ENCODE results near the gene ZNF597. TPM values are rescaled to one million over a fixed set of nuclear protein-coding genes. Genes with fewer than 3 reads are reported as not detected.

The ZNF597 gene
- 0.71 to 1.3 TPM (median 1.0 TPM) in 5 replicates for total RNA-seq (2022; extraction: Qiagen RNA extraction; ENCODE audit: low read depth)

DNA sequence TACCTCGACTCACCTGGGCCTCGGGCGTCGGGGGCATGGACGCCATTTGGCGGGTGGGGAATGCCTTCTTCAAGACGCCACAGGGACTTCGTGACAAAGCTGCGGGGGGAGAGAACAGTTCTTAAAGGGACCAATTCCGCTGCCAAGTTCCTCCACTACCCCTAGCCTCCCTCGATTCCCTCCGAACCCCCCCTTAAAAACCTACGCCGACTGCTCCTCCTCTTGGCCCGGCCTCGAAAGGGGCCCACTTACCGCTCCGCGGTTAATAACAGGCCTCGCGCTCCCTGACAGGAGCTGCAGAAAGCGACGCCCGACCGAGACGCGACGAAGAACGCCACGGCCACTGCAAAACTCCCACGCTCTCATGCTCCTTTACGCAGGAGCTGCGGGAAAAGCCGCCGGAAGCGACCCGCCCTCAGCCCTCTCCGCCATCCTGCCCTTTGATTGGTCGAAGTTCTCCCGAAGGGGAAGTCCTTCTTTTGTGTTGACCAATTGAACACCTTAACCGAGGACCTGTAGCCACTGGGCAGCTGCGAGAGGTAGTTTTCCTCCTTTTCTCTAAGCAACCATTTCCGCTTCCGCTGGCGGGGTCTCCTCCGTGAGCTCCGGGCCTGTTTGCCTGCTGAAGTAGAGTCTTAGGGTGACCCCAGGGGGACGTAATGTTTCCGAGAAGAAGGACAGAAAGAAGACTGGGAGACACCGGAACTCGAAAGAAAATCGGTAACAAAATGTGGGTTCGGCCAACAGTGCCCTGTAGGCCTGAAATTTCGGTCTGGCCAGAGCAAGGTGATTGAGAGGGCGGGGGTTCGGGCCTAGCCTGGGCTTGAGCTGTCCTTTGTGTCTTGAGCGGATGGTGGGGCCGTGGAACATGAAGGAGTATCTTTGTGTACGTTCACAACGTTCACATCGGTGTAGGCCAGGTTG is at the start of gene ZNF597, which contains the start of gene NAA60:
Gene ZNF597, minus strand, starts transcription at position 397 of the 924 bp plus-strand sequence. Its CDS starts 351 bp downstream, at position 46.
Gene NAA60, plus strand, starts transcription at position 573 of the 924 bp plus-strand sequence. CDS start 32,548 bp downstream, outside the sequence.

DNA sequence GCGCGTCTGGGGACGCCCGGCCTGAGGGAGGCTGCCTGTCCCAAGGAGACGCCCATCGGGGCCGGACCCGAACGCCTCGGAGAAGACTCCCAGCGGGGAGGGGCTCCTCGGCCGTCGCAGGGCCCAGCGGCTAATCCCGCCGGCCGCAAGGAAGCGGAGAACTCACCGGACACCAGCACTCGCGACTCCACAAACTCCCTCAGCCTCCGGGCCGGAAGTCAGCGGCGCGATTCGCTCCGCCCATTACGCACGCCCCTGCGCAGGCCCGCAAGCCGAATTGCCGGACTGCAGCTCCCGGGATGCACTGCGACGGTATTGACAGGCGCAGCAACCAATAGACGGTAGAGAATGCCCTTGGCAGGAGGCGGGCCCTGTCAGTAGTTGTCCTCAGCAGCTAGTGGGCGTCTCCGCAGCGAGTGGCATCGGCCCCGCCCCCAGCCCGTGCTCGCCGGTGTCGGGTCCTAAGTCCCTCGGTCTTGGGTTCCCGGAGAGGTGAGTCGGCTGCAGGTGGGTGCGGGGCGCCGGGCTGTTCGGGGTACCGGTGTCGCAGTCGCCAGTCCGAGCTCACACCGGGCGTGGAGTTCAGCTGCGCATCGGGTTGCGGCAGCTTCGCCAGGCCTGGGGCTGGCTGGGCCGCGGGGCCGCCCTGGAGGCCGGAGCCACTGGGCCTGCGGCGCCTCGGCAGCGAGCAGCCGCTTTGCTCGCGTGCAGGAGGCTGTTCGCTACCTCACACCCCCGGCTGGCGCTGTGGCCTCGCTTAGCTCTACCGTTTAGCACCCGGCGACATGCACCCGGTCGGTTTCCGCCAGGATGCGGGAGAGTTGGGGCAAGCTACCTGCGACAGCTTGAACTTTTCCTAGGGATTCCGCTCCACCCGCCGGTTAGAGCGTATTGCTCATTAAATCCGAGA is 42.3 kb downstream of the ZNF597 start, which contains the start of the genes ZNF174 and ZSCAN32:
Gene ZNF174, plus strand, starts transcription at position 437 of the 910 bp plus-strand sequence. CDS start 790 bp downstream, outside the sequence.
Gene ZSCAN32, minus strand, starts transcription at position 226 of the 910 bp plus-strand sequence. CDS start 3,447 bp downstream, outside the sequence.

Other genes with a start within 250 kb of the ZNF597 start
- gene ZNF200, start 208.3 kb downstream of the ZNF597 start, total RNA-seq (2022; extraction: Qiagen RNA extraction; ENCODE audit: low read depth): 7.5 to 9.6 TPM (median 8.9 TPM) in 5 replicates
- not detected in 5 replicates for gene MEFV, start 186.9 kb downstream of the ZNF597 start, total RNA-seq (2022; extraction: Qiagen RNA extraction; ENCODE audit: low read depth)
- 35.1 to 41.4 TPM (median 40.8 TPM) in 5 replicates for gene ZNF263, start 160.0 kb downstream of the ZNF597 start, total RNA-seq (2022; extraction: Qiagen RNA extraction; ENCODE audit: low read depth)
- 0.47 to 1.5 TPM (median 1.3 TPM) in 5 replicates for gene TIGD7, start 138.1 kb downstream of the ZNF597 start, total RNA-seq (2022; extraction: Qiagen RNA extraction; ENCODE audit: low read depth)
- gene ZNF75A, start 138.0 kb downstream of the ZNF597 start, total RNA-seq (2022; extraction: Qiagen RNA extraction; ENCODE audit: low read depth): 10.0 to 11.5 TPM (median 10.7 TPM) in 5 replicates
- not detected in 5 replicates for gene OR2C1, start 87.6 kb downstream of the ZNF597 start, total RNA-seq (2022; extraction: Qiagen RNA extraction; ENCODE audit: low read depth)
- gene ZSCAN32, start 42.5 kb downstream of the ZNF597 start, total RNA-seq (2022; extraction: Qiagen RNA extraction; ENCODE audit: low read depth): 12.4 to 17.7 TPM (median 14.6 TPM) in 5 replicates
- gene ZNF174, start 42.3 kb downstream of the ZNF597 start, total RNA-seq (2022; extraction: Qiagen RNA extraction; ENCODE audit: low read depth): 13.4 to 15.0 TPM (median 14.2 TPM) in 5 replicates
- 47.2 to 55.4 TPM (median 51.0 TPM) in 5 replicates for gene NAA60, start 176 bp upstream of the ZNF597 start, total RNA-seq (2022; extraction: Qiagen RNA extraction; ENCODE audit: low read depth)
- not detected in 5 replicates for gene C16orf90, start 52.0 kb upstream of the ZNF597 start, total RNA-seq (2022; extraction: Qiagen RNA extraction; ENCODE audit: low read depth)
- gene CLUAP1, start 57.5 kb upstream of the ZNF597 start, total RNA-seq (2022; extraction: Qiagen RNA extraction; ENCODE audit: low read depth): 17.2 to 22.6 TPM (median 18.9 TPM) in 5 replicates
- 0.01 TPM in 1 of 5 replicates, not detected in the others for gene NLRC3, start 133.9 kb upstream of the ZNF597 start, total RNA-seq (2022; extraction: Qiagen RNA extraction; ENCODE audit: low read depth)
- 3.7 to 5.3 TPM (median 4.4 TPM) in 5 replicates for gene SLX4, start 168.1 kb upstream of the ZNF597 start, total RNA-seq (2022; extraction: Qiagen RNA extraction; ENCODE audit: low read depth)
- 1.6 to 4.3 TPM (median 3.2 TPM) in 5 replicates for gene DNASE1, start 211.2 kb upstream of the ZNF597 start, total RNA-seq (2022; extraction: Qiagen RNA extraction; ENCODE audit: low read depth)

Measured in A549 treated with RU486 at 1 μM for 4 hours (cell line).